Measurements from ENCODE around the gene ADAM15.

The ADAM15 gene, protein sequence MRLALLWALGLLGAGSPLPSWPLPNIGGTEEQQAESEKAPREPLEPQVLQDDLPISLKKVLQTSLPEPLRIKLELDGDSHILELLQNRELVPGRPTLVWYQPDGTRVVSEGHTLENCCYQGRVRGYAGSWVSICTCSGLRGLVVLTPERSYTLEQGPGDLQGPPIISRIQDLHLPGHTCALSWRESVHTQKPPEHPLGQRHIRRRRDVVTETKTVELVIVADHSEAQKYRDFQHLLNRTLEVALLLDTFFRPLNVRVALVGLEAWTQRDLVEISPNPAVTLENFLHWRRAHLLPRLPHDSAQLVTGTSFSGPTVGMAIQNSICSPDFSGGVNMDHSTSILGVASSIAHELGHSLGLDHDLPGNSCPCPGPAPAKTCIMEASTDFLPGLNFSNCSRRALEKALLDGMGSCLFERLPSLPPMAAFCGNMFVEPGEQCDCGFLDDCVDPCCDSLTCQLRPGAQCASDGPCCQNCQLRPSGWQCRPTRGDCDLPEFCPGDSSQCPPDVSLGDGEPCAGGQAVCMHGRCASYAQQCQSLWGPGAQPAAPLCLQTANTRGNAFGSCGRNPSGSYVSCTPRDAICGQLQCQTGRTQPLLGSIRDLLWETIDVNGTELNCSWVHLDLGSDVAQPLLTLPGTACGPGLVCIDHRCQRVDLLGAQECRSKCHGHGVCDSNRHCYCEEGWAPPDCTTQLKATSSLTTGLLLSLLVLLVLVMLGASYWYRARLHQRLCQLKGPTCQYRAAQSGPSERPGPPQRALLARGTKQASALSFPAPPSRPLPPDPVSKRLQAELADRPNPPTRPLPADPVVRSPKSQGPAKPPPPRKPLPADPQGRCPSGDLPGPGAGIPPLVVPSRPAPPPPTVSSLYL
- total RNA-seq = 22.6 to 56.2 (median 36.7) reads per million in 3 experiments

- peak; percentile 73 for DNase-seq
Measured at GRCh38 chr1:155050560-155051341, at the start of gene ADAM15. ADAM15 (plus strand) TSS chr1:155051316; CDS start chr1:155051387, 71 bp downstream.

DNA sequence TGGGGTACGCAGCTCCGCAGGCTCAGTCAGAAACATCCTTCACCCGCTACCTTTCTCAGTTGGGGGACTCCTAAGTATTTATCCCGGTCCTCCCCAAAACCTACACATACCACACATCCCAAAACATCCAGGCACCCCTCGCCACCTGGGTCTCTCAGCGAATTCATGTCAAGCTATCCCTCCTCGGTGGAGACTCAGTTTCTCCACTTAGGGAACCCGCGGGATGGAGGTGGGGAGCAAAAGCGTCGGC, 49.8 kb upstream of the ADAM15 start:
- DNase-seq = no peak

- peak; percentile 96 for DNase-seq
Measured at GRCh38 chr1:155001675-155002463, 49.2 kb upstream of the ADAM15 start.

DNA sequence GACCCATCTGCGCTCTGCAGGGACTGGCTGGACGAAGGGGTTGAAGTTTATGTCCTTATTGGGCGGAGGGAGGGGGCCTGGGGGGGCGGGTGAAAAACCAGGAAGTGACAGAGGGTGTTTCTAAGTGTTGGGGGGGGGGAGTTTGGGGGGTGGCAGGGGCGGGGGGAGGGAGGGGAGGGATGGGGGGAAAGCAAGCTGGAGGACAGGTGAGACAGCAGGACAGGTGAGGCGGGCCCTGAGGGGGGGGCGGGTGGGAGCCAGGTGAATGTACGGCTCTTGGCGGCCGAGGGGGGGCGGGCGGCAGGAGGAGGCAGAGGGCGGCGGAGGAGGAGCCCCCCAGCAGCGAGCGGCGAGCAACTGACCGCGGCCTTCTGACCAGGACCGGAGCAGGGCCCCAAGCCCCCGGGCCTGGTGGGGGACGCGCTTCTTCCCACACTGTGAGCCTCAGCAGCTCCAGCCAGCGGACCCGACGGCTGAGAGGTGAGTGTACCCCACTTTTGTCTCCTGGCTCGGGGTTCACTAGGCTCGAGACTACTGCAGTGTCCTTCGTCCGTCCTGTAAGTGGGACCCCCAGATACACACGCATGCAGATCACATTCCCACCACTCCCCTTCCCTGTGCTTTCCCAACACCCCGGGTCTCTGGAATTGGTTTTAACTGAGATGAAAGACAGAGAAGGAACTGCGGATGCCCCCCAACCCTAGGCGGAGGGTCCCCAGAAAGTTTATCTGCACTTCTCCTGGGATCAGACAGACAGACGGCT, 48.5 kb upstream of the ADAM15 start, which contains the start of gene ZBTB7B:
TSS of gene ZBTB7B (plus strand) at position 339 of the 763 bp plus-strand sequence. CDS start 11,859 bp downstream, outside the sequence.
- no peak for DNase-seq

DNA sequence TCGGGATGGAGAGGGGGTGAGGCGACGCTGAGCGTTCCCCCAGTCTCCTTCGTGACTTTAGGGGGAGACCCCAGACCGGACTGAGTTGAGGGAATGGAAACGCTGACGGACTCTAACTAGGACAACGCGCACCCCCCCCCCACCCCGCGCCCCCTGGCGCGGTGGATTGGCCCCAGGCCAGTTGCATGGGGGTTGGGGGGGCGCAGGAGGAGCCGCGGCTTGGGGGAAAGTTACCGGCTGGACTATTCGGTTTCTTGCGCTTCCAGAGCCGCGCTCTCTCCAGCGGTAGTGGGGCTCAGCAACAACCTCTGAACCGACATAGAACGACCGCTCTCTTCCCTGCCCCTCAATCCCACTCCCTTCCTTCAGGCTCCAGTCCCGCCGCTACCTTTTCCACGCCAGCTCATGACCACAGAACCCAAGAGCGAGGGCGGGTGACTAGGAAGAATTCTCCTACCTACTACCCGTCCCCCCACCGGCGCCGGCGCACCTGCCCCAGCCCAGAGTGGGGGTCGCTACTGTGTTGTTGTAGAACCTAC, 47.8 kb upstream of the ADAM15 start:
- no peak for DNase-seq

DNA sequence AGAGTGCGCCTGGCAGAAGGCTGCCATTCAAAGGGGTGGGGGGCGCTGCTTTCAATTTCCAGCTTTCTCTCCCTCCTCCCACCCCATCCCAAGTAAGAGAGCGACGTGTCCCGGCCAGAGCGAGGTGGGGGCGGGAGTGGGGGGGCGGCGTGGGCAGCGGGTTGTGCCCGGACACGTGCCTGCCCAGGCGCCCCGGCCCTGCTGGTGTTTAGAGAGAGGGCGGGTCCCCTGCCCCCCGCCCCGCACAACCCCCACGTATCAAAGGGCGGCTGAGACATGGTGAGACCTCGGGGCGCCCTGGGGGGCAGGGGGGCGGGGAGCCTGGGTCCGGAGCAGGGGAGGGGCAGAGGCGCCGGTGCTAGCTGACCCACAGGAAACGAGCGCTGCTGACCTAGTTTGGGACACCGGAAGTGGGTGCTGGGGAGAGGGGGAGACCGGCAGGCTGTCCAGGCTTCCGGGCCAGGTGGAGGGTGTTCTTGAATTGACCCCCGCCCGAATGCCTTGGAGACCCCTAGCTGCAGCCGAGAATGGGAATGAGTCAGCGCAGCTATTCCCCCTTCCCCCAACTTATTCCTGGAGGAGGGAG, 47.3 kb upstream of the ADAM15 start:
- DNase-seq = no peak

DNA sequence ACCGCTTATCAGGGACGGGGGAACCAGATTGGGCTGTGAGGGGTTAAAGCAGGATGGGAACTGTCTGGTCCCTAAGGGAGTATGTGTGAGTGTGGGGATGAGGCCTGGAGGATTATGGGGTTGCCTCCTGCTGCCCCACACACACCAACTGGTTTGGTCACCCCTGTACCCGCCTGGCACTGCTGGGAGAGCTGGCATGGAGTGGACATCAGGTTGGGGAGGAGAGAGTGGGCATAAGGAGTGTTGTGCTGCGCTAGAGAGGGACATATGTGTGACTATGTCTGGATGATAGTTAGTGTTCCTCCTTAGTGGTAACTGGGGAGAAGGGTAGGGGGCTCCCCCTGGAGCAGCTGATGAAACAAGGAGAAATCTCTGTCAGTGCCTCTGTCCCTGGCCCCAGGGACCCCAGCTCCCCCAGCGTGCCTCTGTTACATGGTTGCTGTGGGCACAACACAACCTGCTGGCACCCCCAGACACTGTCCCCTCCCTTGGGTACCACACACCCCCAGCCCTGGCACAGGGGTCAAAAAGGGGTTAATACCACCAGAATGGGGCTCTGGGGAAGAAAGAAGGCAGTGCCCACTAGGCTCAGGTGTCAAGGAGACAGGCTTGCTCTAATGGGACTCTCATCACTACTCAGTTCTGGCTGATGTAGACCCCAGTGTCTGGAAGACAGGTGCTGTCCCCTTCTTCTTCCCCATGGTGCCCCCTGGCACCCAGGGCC, 46.6 kb upstream of the ADAM15 start:
- DNase-seq = no peak

DNA sequence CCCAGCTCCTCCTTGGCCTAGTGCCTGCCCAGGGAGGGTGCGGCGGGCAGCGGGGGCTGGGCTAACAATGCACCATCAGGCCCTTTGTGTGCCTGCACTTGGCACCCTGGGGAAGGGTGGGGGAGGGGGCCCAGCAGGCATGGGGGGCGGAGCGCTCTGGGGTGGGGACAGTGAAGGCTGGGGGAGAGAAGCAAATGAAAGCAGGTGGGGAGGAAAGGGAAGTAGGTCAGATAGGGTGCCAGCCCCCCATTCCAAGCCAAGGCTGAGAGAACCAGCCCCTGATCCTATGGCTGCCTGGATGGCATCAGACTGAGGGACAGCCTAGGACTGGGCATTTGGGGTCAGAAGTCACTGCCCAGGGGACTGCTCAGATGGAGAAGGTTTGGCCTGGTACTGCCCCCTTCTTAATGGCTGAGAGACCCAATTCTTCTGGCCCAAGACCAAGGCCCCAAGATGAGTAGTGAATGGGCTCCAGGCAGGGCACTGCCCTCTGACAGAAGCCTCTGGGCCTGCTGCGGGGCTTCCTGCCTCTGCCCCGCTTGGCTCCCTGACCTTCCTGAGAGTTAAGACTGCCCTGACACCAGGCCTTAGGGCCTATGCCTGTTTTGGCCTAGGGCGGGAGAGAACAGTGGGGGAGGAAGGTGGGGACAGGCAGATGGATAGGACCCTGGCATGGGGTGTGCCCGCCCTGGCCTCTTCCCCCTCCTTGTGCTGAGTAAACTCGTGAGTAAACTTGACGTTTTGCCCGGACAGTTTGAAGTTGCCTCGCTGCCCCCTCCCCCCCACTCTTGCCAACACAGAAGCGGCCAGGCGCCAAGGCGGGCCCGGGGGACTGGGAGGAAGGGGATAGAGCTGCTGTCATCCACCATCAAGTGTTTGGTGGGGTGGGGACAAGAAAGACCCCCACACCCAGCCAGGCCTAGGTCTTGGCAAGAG, 45.8 kb upstream of the ADAM15 start:
- DNase-seq = no peak

DNA sequence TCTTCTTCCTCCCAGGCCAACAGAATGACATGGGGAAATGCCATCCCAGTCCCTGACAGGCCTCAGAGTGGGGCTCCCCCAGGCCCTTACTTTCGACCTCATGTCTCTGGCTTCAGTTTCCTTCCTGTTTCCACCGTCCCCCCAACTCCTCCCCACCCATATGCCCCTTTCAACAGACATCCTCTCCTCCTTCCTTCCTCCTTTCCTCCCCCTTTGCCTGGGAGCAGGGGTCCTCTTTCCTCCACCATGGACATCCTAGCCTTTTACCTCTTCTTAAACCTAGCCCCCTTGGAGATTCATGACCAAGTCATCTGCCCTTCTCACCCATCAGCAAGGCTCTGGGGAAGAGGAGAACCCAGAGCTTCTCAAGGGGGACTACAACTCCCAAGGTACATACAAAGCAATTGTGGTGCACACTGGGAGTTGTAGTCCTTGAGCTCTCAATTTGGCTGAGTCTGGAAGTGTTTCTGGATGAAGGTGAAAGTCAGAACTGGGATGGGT, 44.5 kb upstream of the ADAM15 start:
- peak; percentile 43 for DNase-seq

GRCh38 chr1:155007251-155007828, 43.8 kb upstream of the ADAM15 start:
- no peak for DNase-seq

DNA sequence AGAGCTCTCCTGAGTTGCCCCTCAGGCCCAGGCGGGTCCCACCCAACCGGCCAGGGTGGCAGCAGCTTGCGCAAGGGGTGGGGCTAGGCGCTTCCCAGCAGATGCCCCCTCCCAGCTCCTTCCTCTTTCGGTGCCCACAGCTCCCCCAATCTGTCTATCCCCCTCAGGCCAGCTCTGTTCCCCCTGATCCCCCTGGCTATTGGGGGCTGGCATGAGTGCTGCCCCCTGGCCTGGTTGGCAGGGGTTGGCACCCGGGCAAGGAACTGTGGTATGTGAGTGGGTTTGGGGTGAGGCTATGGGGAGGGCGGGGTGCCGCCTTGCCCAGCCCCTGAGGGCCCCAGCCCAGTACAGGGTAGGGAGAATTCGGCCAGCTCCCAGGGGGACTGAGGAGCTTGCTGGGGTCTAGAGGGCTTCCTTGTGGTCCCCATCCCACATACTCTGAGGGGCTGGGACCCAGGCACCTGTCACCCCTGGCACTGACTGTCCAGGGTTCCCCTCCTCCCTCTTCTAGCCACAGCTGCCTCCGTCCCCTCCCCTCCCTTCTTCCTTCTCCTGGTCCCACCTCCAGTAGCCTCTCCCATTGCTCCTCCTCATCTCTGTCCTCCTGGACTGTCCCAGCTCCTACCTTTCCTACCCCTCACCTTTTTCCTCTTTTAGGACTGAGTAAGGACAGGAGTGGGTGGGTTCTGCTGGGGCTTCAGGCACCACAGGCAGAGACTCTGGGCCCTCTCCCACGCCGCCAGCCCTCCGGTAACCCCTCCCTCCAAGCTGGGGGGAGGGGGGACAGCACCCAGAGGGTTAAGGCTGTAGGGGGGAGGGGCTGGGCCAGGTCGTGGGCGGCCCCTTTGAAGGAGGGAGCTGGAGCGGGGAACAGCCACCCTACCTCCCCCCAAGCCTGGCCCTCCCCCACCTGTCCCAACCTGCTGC, 42.8 kb upstream of the ADAM15 start:
- no peak for DNase-seq

DNA sequence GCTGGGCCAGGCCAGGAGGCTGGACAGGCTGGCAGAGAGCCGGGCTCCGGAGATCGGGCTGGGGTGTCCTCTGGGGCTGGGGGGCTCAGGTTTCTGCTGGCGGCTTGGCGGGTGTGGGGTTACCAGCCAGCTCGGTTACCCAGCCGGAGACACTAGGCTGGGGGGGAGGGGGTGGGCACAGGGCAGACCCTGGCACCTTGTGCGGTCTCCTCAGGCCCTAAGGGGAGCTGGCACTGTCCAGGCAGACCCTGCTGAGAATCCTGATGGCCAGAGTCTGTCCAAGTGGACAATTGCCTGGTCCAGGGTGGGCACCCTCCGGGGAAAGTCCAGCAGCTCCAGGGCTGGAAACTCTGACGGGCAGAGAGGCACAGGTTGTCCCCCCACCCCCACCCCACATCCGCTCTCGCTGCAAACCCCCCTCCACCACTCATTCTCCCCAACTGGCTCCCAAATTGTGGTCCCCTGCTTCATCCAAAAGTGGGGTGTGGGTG, 41.9 kb upstream of the ADAM15 start:
- no peak for DNase-seq

DNA sequence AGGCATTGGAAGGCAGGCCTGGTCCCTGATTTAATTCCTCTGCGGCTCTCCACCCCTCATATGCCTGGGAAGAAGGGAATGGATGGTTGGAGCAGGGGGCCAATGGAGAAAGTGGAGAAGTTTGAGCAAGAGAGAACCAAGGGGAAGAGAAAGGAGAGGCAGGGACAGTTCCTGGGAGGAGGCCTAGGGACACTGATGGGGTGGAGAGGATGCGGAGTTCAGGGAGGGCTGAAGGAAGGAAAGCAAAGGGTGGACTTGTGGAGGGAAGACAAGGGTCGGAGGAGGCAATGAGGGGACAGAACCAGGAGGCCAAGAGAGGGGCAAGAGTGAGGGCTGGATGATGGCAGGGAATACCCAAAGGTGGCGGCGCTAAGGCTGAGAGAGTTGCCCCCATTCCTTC, 41.4 kb upstream of the ADAM15 start:
- no peak for DNase-seq

GRCh38 chr1:155010211-155010918, 40.8 kb upstream of the ADAM15 start:
- DNase-seq = peak; percentile 36

GRCh38 chr1:155011004-155011416, 40.1 kb upstream of the ADAM15 start:
- no peak for DNase-seq

GRCh38 chr1:155011437-155012025, 39.6 kb upstream of the ADAM15 start:
- no peak for DNase-seq
